Left cardiac atrium (tissue), 4 donors: ENCODE measurements around the gene DCAF10. TPM values are rescaled to one million over a fixed set of nuclear protein-coding genes. Genes with fewer than 3 reads are reported as not detected.
"Not testable (repeated sequence)": the region's sequence is repeated elsewhere in the genome, so short reads cannot be mapped to it uniquely, and the experiment has no call there.

Source experiments
- ATAC-seq, 2 donors: fragments of 200-7000 bp; cut with Tn5 transposase; one replicate each; pipeline ENCODE4 v1.9.1; 2020; ENCODE audit warnings: mild to moderate bottlenecking in 2 of 2, moderate library complexity in 2 of 2
- DNase-seq: peaks from one replicate; pipeline ENCODE4 v3.0.0-alpha.2; 2020
- intact Hi-C, 2 donors: fragments of 100-400 bp; cut with DNase I; formaldehyde crosslinking; loops; one replicate each; pipeline versions ENCODE4 v1.14.1 to v1.15.1; 2022 to 2023
- total RNA-seq, 2 donors: library from RNA; stranded (reverse); fragmentation: NEBNext Ultra II Directional; extraction: Animal tissue kit (Norgen Biotek cat#: 25700); gene quantifications; one replicate each; pipeline ENCODE4 v1.2.1, GENCODE V29; 2021
- donor health status: DM: no; HTN: yes; CAD: no.
- donor health status: DM: no; HTN: yes; CAD: no; lungs with severe emphysema.
- donor health status: DM: yes; HTN: yes; CAD: no.
- donor health status: Dilated cardiomyopathy.

The DCAF10 gene
- total RNA-seq, 2 donors from 2014 or later: 19.6 to 20.0 TPM

GRCh38 chr9:37840560-37841194 lies 40.1 kb downstream of the DCAF10 start:
- intact Hi-C loops: no loop called here
- ATAC-seq (peak in 1 of 2 donors; percentile 80), DNase-seq (no peak)

- intact Hi-C loops: no loop called here
- ATAC-seq (no peak), DNase-seq (no peak)
Observed at GRCh38 chr9:37852222-37852621, 51.6 kb downstream of the DCAF10 start.

- ATAC-seq (no peak), DNase-seq (no peak)
- intact Hi-C loops: no loop called here
Observed at GRCh38 chr9:37856551-37856950, 56.0 kb downstream of the DCAF10 start.

DNA sequence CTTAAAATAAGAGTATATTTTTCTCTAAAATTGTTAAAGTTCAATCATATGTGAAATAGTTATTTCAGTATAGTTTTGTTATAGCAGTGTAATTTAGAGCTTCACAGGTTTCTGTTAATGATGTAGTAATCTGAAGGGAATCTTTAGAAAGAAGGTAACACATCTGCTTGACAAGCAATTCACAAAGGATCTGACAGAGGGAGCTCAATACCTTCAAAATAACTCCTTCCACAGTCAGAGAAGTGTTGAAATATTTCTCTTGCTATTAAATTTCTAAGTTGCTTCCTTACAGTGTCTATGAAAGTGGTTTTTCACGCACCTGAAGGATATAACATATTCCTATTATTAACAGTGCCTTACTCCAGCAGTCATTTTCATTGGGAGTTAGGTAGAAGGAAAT lies 58.4 kb downstream of the DCAF10 start:
- no peak for ATAC-seq
- no peak for DNase-seq
- intact Hi-C loops: no loop called here

DNA sequence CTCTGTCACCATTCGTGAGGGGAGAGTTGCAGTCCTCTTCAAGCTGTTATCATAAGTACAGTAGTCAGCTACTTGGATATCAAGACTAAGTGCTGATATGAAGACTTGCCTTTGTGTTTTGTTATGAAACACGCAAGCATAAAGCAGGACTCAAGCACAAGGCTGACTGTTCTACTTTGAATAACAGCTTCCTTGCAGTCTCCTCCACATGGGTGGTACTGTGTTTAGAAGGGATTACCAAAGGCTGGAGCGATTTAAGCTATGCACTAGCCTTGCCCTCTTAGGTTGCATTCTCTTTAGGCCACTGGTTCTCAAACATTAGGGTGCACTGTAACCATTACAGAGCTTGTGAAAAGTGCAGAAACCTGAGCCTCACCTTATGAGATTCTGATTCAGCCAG lies 61.9 kb downstream of the DCAF10 start:
- ATAC-seq: no peak
- DNase-seq: no peak
- intact Hi-C loops: no loop called here

GRCh38 chr9:37870081-37870798 lies 69.6 kb downstream of the DCAF10 start:
- intact Hi-C loops: no loop called here

DNA sequence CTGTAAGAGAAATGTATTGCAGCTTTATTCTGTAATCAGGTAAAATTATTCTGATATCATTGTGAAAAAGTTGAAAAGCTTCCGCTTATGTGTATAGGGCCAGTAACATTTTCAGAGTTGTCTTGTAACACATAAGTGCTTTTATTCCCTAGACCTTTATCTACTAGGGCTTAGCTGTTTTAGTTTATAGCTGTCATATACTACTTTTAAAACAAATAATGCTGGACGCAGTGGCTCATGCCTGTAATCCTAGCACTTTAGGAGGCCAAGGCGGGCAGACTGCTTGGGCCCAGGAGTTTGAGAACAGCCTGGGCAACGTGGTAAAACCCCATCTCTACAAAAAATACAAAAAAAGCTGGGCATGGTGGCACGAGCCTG lies 70.2 kb downstream of the DCAF10 start:
- no peak for DNase-seq
- ATAC-seq: no peak
- intact Hi-C loops: no loop called here

More at GRCh38 chr9:37870081-37870798, 69.6 kb downstream of the DCAF10 start:
- ATAC-seq (no peak), DNase-seq (no peak)

- DNase-seq: no peak
- intact Hi-C loops: no loop called here
- ATAC-seq: no peak
Observed at GRCh38 chr9:37873955-37874354, 73.4 kb downstream of the DCAF10 start.

- ATAC-seq (no peak), DNase-seq (no peak)
- intact Hi-C loops: no loop called here
Observed at GRCh38 chr9:37876376-37876775, 75.8 kb downstream of the DCAF10 start.

DNA sequence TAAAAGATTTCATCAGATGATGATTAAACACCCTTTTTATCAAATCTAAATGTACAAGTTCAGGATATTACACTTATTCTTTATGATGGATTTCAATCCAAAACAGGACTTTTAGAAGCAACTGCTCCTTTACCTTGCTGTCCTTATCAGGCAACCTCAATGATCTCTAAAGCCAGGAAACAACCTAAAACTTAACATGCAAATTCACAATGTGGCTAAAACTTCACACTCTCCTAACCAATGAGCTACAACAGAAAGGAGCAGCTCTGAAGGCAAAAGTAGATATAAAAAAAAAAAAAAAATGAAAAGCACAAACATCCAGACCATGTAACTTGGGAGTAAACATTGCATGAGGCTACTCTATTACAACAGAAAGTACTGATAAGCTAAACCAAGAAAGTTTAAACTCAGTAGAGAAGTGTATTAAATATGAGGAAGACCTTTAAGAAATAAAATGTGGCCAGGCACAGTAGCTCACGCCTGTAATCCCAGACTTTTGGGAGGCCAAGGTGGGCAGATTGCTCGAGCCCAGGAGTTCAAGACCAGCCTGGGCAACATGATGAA lies 80.4 kb downstream of the DCAF10 start:
- intact Hi-C loops: no loop called here
- ATAC-seq (no peak), DNase-seq (no peak)

DNA sequence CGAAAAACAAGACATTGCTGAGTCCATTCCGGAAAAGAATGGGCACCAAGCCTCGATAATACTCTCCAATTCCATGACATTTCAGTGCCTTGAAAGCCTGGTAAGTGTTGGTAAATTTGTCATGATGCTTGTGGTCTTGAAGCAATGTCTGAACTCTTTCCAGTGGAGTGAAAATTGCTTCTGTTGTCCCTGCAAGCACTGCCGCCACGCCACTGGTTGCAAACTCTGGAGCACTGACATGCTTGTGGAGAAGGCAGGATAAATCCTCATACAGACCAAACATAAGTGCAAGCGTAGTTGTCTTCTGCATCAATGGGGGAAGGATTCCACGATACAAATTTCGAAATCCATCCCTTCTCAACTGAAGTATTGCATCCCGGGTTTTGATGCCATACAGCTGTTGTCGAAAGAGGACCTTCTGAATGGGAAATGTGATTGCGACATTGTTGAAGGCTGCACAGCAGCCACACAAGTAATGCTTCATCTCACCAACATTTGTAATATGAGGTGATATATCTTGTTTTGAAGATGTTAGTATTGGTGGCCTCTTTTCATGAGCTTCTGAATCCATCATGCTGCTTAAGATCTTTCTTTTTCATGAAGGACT lies 87.5 kb downstream of the DCAF10 start:
- ATAC-seq, intact Hi-C loops, DNase-seq: not testable (repeated sequence)

DNA sequence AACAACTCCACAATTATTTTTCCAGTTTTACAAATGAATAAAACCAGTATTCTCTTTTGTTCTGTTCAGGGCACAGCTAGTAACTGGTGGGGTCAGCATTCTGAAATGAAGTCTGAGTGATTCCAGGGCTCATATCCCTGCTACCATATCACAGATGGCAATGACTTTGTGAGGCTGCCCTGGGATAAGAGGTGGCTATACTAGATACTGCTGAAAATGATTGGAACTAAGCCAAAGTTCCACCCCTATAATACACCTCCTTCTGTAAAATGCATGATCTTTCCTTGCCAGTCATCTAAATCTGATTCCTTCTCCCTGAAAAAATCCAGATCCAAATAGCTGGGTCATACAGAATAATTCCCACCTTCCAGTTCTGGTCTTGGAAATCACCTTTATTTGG lies 88.9 kb downstream of the DCAF10 start:
- intact Hi-C loops: no loop called here
- DNase-seq (no peak), ATAC-seq (no peak)

GRCh38 chr9:37891042-37891441 lies 90.4 kb downstream of the DCAF10 start:
- DNase-seq, intact Hi-C loops, ATAC-seq: not testable (repeated sequence)

DNA sequence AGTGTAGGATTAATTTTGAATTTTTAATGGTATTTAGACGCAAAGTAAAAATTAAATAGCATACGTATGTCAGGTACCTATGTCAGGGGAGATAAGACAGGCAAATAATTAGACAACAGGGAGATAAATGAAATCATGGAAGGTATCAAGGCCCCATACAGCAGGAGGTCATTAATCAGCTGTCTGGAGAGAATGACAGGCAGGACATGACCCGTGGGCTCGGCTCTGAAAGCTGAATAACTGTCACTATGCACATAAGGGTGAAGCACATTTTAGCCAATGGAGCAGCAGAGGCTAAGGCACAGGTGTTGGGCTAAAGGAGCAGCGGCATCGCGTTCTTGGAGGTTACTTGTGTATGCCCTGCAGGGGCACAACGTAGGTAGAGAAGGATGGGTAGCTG lies 91.5 kb downstream of the DCAF10 start:
- intact Hi-C loops: no loop called here
- DNase-seq (no peak), ATAC-seq (no peak)

- no peak for DNase-seq
- intact Hi-C loops: no loop called here
- no peak for ATAC-seq
Observed at GRCh38 chr9:37897665-37898064, 97.1 kb downstream of the DCAF10 start.

DNA sequence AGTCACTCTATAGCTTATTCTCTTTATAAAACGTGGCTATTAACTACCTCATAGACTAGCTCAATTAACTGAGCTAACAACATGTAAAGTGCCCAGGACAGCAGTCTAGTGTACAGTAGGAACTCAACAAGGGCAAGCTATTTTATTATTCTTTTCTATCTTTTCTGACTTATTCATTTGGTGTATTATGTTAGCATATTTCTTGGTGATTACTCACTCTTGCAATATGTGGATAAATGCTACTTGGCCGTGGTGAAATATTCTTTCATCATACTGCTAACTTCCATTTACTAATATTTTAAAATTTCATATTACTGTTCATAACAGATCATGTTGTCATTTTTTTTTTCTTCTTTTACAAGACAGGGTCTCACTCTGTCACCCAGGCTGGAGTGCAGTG lies 98.4 kb downstream of the DCAF10 start:
- intact Hi-C loops: no loop called here
- no peak for DNase-seq
- no peak for ATAC-seq

DNA sequence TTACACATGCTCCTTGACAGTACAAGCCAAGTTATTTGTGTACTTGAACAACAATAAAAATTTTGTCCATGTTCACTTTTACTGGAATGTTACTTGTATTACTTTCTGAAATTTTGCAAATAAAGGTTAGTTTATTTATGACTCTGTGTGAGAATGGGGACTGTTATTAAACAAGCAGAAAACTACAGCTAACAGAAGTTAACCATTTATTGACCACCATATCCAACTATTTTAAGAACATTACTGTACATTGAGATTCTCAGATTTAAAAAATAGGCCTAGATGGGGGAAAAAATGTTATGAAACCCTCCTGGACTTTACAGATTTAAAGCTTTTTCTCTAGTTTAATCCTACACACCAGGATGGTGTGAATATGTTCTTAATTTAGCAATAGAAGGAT lies 101.5 kb downstream of the DCAF10 start:
- intact Hi-C loops: loop anchor here in 1 of 2 donors (10.0 kb wide), 1 partner anchor 463 kb away; no protein-coding TSS in a partner anchor
- ATAC-seq: no peak
- no peak for DNase-seq

- ATAC-seq: peak in 1 of 2 donors; percentile 4
- intact Hi-C loops: loop anchor here in 1 of 2 donors (10.0 kb wide), 1 partner anchor 462 kb away; no protein-coding TSS in a partner anchor
- no peak for DNase-seq
Observed at GRCh38 chr9:37902796-37903646, 102.4 kb downstream of the DCAF10 start.
